ENCODE data around the gene FAM216B. TPM values are rescaled to one million over a fixed set of nuclear protein-coding genes. Genes with fewer than 3 reads are reported as not detected.

The FAM216B gene
- polyA plus RNA-seq, 1 donor (not counting 4 experiments of a cell fraction or from before 2014, with no cell fraction given), result not detected

- no peak for FAIRE-seq
- H2AFZ ChIP-seq (ENCODE audit: control insufficient read depth, low read length), result no peak overlapping the region
- H3K9ac ChIP-seq (ENCODE audit: control insufficient read depth, extremely low read depth, insufficient read depth, low read length), result no peak overlapping the region
Observed at GRCh38 chr13:42746866-42747265, 34.5 kb upstream of the FAM216B start.

GRCh38 chr13:42747399-42747873, 33.9 kb upstream of the FAM216B start:
- FAIRE-seq (no peak), DNase-seq (ENCODE audit: low read depth, low spot score) (no peak)
- dilution Hi-C loops (cut with MboI; ENCODE audit: extremely low pct_ligation_motif_present, low sequenced_read_pairs), result no loop called here
- no peaks in the 10 kb centered on the region for H3K79me2 ChIP-seq (ENCODE audit: control insufficient read depth, insufficient read depth, low read length)
- H3K9me1 ChIP-seq (ENCODE audit: control insufficient read depth, extremely low read depth, insufficient read depth, low read length), result no peaks in the 10 kb centered on the region
- no peaks in the 10 kb centered on the region for H3K4me1 ChIP-seq (ENCODE audit: control insufficient read depth, extremely low read depth, insufficient read depth, low read length)
- H3K9ac ChIP-seq (ENCODE audit: control insufficient read depth, extremely low read depth, insufficient read depth, low read length), result no peak overlapping the region
- H4K20me1 ChIP-seq (ENCODE audit: control insufficient read depth, extremely low read depth, insufficient read depth, low read length), result no peaks in the 10 kb centered on the region
- no peak overlapping the region for H3K4me2 ChIP-seq (ENCODE audit: control insufficient read depth, extremely low read depth, insufficient read depth, low read depth, low read length)
- no peaks in the 10 kb centered on the region for H3K27me3 ChIP-seq (ENCODE audit: control insufficient read depth, extremely low read depth, insufficient read depth, low read length)
- no peaks in the 10 kb centered on the region for H3K36me3 ChIP-seq (ENCODE audit: control insufficient read depth in 2 of 2, extremely low read depth in 1 of 2, insufficient read depth in 2 of 2, low read length in 2 of 2)
- H3K4me3 ChIP-seq (ENCODE audit: control insufficient read depth in 2 of 3, extremely low read depth in 1 of 3, insufficient read depth in 2 of 3, low read depth in 1 of 3, low read length in 3 of 3), result no peak overlapping the region
- H3K9me3 ChIP-seq (ENCODE audit: control insufficient read depth, low read depth, low read length), result no peaks in the 10 kb centered on the region
- TF ChIP-seq CTCF (optimal IDR thresholded peaks at IDR 0.05 in 1 of 3, IDR thresholded peaks at IDR 0.05 in 1 of 3, conservative IDR thresholded peaks at IDR 0.05 in 1 of 3; ENCODE audit: extremely low read depth in 1 of 3, insufficient read depth in 2 of 3, low read length in 3 of 3) (no peak), EZH2 (IDR thresholded peaks at IDR 0.05; ENCODE audit: low read length) (no peak)
- H2AFZ ChIP-seq (ENCODE audit: control insufficient read depth, low read length), result no peak overlapping the region
- no peak overlapping the region for H3K27ac ChIP-seq (ENCODE audit: control insufficient read depth, insufficient read depth, low read length)

More at GRCh38 chr13:42746866-42747265, 34.5 kb upstream of the FAM216B start:
- DNase-seq (ENCODE audit: low read depth, low spot score), result no peak
- no peak overlapping the region for H3K4me2 ChIP-seq (ENCODE audit: control insufficient read depth, extremely low read depth, insufficient read depth, low read depth, low read length)
- no peak for TF ChIP-seq CTCF (optimal IDR thresholded peaks at IDR 0.05 in 1 of 3, IDR thresholded peaks at IDR 0.05 in 1 of 3, conservative IDR thresholded peaks at IDR 0.05 in 1 of 3; ENCODE audit: extremely low read depth in 1 of 3, insufficient read depth in 2 of 3, low read length in 3 of 3)
- TF ChIP-seq EZH2 (IDR thresholded peaks at IDR 0.05; ENCODE audit: low read length), result no peak
- no peaks in the 10 kb centered on the region for H4K20me1 ChIP-seq (ENCODE audit: control insufficient read depth, extremely low read depth, insufficient read depth, low read length)
- H3K9me1 ChIP-seq (ENCODE audit: control insufficient read depth, extremely low read depth, insufficient read depth, low read length), result no peaks in the 10 kb centered on the region
- no peaks in the 10 kb centered on the region for H3K36me3 ChIP-seq (ENCODE audit: control insufficient read depth in 2 of 2, extremely low read depth in 1 of 2, insufficient read depth in 2 of 2, low read length in 2 of 2)
- H3K9me3 ChIP-seq (ENCODE audit: control insufficient read depth, low read depth, low read length), result no peaks in the 10 kb centered on the region
- H3K4me3 ChIP-seq (ENCODE audit: control insufficient read depth in 2 of 3, extremely low read depth in 1 of 3, insufficient read depth in 2 of 3, low read depth in 1 of 3, low read length in 3 of 3), result no peak overlapping the region
- H3K79me2 ChIP-seq (ENCODE audit: control insufficient read depth, insufficient read depth, low read length), result no peaks in the 10 kb centered on the region
- dilution Hi-C loops (cut with MboI; ENCODE audit: extremely low pct_ligation_motif_present, low sequenced_read_pairs), result no loop called here
- no peak overlapping the region for H3K27ac ChIP-seq (ENCODE audit: control insufficient read depth, insufficient read depth, low read length)
- H3K27me3 ChIP-seq (ENCODE audit: control insufficient read depth, extremely low read depth, insufficient read depth, low read length), result no peaks in the 10 kb centered on the region
- H3K4me1 ChIP-seq (ENCODE audit: control insufficient read depth, extremely low read depth, insufficient read depth, low read length), result no peaks in the 10 kb centered on the region

All from keratinocyte (primary cell).